ENCODE results near the gene RPS6KB2. TPM values are rescaled to one million over a fixed set of nuclear protein-coding genes. Genes with fewer than 3 reads are reported as not detected.

Gene RPS6KB2
- total RNA-seq, 4 donors from 2014 or later = 53.5 to 108 (median 75.9) TPM

- 62% methylated on average over 15 of the region's 15 CpGs; no CpG with 5 or more reads in 1 of the 2 donors for WGBS, 2 donors (ENCODE audit: low coverage in 1 of 2)
- TF ChIP-seq POLR2AphosphoS5 (IDR thresholded peaks at IDR 0.05) (no peak), EP300 (IDR thresholded peaks at IDR 0.05; ENCODE audit: low read depth) (no peak), POLR2A (IDR thresholded peaks at IDR 0.05) (no peak), CTCF (IDR thresholded peaks at IDR 0.05) (no peak)
- H3K4me1 ChIP-seq = peaks cover 0 to 20% (median 11%) of the 10 kb centered on the region in 4 donors
Observed at GRCh38 chr11:67410369-67410831, 17.9 kb upstream of the RPS6KB2 start.

GRCh38 chr11:67410984-67411784 is 17.1 kb upstream of the RPS6KB2 start:
- no peaks in the 10 kb centered on the region for H3K36me3 ChIP-seq
- in situ Hi-C loops (cut with MboI; ENCODE audit: low pct_ligation_motif_present in 1 of 4, low pct_unique_long_range_greater_than_20kb in 1 of 4, low sequenced_read_pairs in 3 of 4) = no loop called here
- DNase-seq = no peak
- WGBS, 2 donors (ENCODE audit: low coverage in 1 of 2) = 78% methylated on average over 17 of the region's 17 CpGs; no CpG with 5 or more reads in 1 of the 2 donors
- intact Hi-C loops (cut with DNase I; ENCODE audit: low total_unique reads) = no loop called here
- peaks cover 0 to 26% (median 17%) of the 10 kb centered on the region in 4 donors for H3K4me1 ChIP-seq
- TF ChIP-seq EP300 (IDR thresholded peaks at IDR 0.05; ENCODE audit: low read depth) = no peak
- no peak for TF ChIP-seq POLR2AphosphoS5 (IDR thresholded peaks at IDR 0.05)
- TF ChIP-seq CTCF (IDR thresholded peaks at IDR 0.05) = no peak
- TF ChIP-seq POLR2A (IDR thresholded peaks at IDR 0.05) = no peak
- no peak overlapping the region for H3K4me3 ChIP-seq
- H3K27ac ChIP-seq = no peak overlapping the region
- no peaks in the 10 kb centered on the region for H3K9me3 ChIP-seq
- H3K27me3 ChIP-seq = peaks cover 38% of the 10 kb centered on the region

More at GRCh38 chr11:67410369-67410831, 17.9 kb upstream of the RPS6KB2 start:
- H3K27me3 ChIP-seq = peaks cover 38% of the 10 kb centered on the region
- no peaks in the 10 kb centered on the region for H3K36me3 ChIP-seq
- intact Hi-C loops (cut with DNase I; ENCODE audit: low total_unique reads) = no loop called here
- in situ Hi-C loops (cut with MboI; ENCODE audit: low pct_ligation_motif_present in 1 of 4, low pct_unique_long_range_greater_than_20kb in 1 of 4, low sequenced_read_pairs in 3 of 4) = no loop called here
- no peaks in the 10 kb centered on the region for H3K9me3 ChIP-seq
- H3K4me3 ChIP-seq = no peak overlapping the region
- H3K27ac ChIP-seq = peak overlapping the region in 1 of 4 donors; percentile 77
- no peak for DNase-seq

- Histone ChIP-seq H3K4me1 (peaks cover 0 to 30% (median 20%) of the 10 kb centered on the region in 4 donors), H3K9me3 (no peaks in the 10 kb centered on the region), H3K4me3 (no peak overlapping the region), H3K27me3 (peaks cover 38% of the 10 kb centered on the region), H3K36me3 (no peaks in the 10 kb centered on the region), H3K27ac (no peak overlapping the region)
- intact Hi-C loops (cut with DNase I; ENCODE audit: low total_unique reads) = no loop called here
- in situ Hi-C loops (cut with MboI; ENCODE audit: low pct_ligation_motif_present in 1 of 4, low pct_unique_long_range_greater_than_20kb in 1 of 4, low sequenced_read_pairs in 3 of 4) = no loop called here
- TF ChIP-seq CTCF (IDR thresholded peaks at IDR 0.05) (no peak), POLR2A (IDR thresholded peaks at IDR 0.05) (no peak), EP300 (IDR thresholded peaks at IDR 0.05; ENCODE audit: low read depth) (no peak), POLR2AphosphoS5 (IDR thresholded peaks at IDR 0.05) (no peak)
- 70% methylated on average over 7 of the region's 7 CpGs; no CpG with 5 or more reads in 1 of the 2 donors for WGBS, 2 donors (ENCODE audit: low coverage in 1 of 2)
- DNase-seq = no peak
Observed at GRCh38 chr11:67411785-67412152, 16.5 kb upstream of the RPS6KB2 start.

- no peak for TF ChIP-seq EP300 (IDR thresholded peaks at IDR 0.05; ENCODE audit: low read depth)
- no peak for TF ChIP-seq POLR2A (IDR thresholded peaks at IDR 0.05)
- TF ChIP-seq CTCF (IDR thresholded peaks at IDR 0.05) = no peak
- TF ChIP-seq POLR2AphosphoS5 (IDR thresholded peaks at IDR 0.05) = no peak
- Histone ChIP-seq H3K36me3 (no peaks in the 10 kb centered on the region), H3K9me3 (no peaks in the 10 kb centered on the region), H3K4me3 (no peak overlapping the region), H3K27me3 (peaks cover 38% of the 10 kb centered on the region), H3K4me1 (peaks cover 0 to 30% (median 21%) of the 10 kb centered on the region in 4 donors), H3K27ac (no peak overlapping the region)
- in situ Hi-C loops (cut with MboI; ENCODE audit: low pct_ligation_motif_present in 1 of 4, low pct_unique_long_range_greater_than_20kb in 1 of 4, low sequenced_read_pairs in 3 of 4) (no loop called here), intact Hi-C loops (cut with DNase I; ENCODE audit: low total_unique reads) (no loop called here)
- no peak for DNase-seq
- WGBS, 2 donors (ENCODE audit: low coverage in 1 of 2) = 65 to 100% methylated on average over 1 to 9 of the region's 9 CpGs
Observed at GRCh38 chr11:67412495-67413179, 15.7 kb upstream of the RPS6KB2 start.
